OCI-LY7 (cell line): ENCODE measurements around the gene MEP1A.

Source experiments
- EZH2phosphoT487 ChIP-seq: fragments of 200-600 bp; sonication (generic); IDR thresholded peaks from 2 replicates; pipeline ENCODE4 v1.6.1; 2018; ENCODE audit warnings: low read depth, borderline replicate concordance, mild to moderate bottlenecking, mixed run types, antibody characterized with exemption, low read length, moderate library complexity, mixed read lengths
- TF ChIP-seq, protein P1 (sequence below): fragments of 200-600 bp; sonication (generic); conservative IDR thresholded peaks from 2 replicates; pipeline ENCODE4 v1.5.1; 2014; ENCODE audit warnings: mild to moderate bottlenecking, antibody characterized with exemption, low read length, moderate library complexity, mixed read lengths

DNA sequence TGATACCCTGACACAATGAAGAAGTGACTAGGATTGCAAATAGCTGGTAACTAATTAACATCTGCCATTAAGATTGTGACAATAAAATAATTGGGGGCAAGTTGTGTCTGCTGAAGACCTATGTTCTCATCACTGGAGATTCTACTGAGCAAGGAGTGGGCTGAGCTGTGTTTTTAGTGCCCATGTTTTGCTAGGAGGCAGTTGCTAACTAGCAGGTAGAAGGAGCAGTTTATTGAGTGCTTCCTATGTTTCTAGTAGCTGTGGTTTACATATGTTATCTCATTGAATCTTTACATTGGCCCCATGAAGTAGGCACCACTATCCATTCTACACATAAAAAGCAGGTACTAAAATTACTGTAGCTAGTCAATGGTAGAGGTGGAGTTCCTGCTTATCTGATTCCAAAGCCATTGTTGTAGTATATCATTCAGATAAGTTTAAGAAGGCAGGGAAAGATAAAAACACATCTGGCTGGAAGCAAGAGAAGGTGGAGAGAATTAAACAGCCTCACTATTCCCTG lies 2.8 kb upstream of the MEP1A start:
- TF ChIP-seq, protein P1, sequence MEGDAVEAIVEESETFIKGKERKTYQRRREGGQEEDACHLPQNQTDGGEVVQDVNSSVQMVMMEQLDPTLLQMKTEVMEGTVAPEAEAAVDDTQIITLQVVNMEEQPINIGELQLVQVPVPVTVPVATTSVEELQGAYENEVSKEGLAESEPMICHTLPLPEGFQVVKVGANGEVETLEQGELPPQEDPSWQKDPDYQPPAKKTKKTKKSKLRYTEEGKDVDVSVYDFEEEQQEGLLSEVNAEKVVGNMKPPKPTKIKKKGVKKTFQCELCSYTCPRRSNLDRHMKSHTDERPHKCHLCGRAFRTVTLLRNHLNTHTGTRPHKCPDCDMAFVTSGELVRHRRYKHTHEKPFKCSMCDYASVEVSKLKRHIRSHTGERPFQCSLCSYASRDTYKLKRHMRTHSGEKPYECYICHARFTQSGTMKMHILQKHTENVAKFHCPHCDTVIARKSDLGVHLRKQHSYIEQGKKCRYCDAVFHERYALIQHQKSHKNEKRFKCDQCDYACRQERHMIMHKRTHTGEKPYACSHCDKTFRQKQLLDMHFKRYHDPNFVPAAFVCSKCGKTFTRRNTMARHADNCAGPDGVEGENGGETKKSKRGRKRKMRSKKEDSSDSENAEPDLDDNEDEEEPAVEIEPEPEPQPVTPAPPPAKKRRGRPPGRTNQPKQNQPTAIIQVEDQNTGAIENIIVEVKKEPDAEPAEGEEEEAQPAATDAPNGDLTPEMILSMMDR: no peak
- no peak for TF ChIP-seq EZH2phosphoT487
